Putamen (tissue), 1 donor: Measurements from ENCODE around the gene PTGR1.
A peak's percentile ranks its signal among the peaks of the same experiment; 100 is the strongest.
"Not testable (repeated sequence)": the region's sequence is repeated elsewhere in the genome, so short reads cannot be mapped to it uniquely, and the experiment has no call there.

Experiments used
- DNase-seq: peaks from one replicate; pipeline ENCODE4 v3.0.0-alpha.2; 2016; ENCODE audit warnings: low spot score

PTGR1 gene

DNA sequence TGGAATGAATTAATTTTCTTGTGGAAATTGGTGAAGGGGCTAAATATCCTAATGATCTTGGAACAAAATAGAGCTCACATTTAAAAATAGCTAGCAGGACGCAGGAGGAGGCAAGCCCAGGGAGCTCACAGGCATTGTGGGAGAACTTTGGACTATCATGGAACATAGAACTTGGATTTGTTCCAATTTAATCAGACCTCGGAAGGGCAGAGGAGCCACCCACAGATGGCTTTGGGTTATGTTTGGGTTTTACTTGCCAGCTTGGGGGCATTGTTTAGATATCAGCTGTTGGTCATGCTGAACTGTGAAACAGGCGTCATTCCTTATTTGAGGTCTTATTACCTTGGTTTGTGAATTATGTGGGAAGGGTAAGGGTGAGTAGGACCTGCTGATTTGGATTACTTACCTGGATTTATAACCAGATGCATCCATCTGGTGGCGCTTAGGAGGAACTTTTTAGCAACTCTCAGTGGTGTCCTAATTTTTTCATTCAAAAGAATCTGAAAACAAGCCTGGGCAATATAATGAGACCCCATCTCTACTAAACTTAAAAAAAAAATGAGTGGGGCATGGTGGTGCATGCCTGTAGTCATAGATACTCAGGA is 14.1 kb upstream of the PTGR1 start:
- no peak for DNase-seq

DNA sequence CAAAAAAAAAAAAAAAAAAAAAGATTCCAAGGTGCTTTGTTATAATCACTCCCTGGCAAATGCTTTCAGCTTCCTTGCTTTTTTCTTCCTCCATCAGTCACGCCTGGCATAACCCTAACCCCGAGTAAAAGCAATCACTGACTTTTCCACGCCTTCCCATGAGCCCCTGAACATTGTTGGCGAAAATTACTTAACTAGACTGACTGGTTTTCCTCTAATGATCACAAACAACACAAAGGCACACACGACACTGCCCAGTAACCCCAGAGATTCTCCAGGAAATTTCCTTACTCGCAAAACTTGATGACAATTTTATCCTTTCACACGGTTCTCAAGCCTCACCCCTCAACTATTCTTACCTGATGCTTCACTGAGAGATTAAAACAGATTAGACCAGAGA is 11.4 kb upstream of the PTGR1 start:
- no peak for DNase-seq

DNA sequence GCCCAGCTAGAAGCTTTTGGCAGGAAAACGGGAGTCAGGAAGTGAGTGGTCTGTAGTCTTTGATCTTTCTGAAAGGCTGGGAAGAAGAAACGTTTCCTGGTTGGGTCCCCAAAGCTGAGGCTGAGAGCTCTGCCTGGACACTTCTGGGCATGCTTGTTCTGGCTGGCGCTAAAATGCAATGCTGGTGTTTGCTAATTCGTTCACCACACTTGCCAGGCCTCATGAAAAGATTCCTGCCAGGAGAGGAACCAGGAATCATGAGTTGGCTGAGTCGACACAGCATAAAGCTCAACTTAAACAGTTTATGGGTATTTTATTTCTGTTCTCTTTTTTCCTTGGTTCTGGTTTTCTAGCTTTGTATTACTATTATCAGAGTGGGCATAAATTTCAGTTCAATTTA is 10.7 kb upstream of the PTGR1 start:
- no peak for DNase-seq

DNA sequence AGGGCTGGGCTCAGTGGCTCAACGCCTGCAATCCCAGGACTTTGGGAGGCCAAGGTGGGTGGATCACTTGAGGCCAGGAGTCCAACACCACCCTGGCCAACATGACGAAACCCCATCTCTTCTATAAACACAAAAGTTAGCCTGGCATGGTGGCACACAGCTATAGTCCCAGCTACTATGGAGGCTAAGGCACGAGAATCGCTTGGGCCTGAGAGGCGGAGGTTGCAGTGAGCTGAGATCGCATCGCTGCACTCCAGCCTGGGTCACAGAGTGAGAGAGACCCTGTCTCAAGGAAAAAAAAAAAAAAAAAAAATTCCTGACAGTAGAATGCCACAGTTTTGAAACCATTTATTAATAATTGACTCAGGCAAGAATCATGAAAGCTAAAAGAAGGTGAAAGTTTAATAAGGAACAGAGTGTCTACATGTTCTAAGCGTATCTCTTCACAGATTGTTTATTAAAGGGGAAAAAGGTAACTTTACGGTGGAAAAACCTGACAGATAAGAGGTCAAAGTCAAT is 5.7 kb upstream of the PTGR1 start:
- no peak for DNase-seq

- DNase-seq: no peak
These were observed 4.7 kb upstream of the PTGR1 start for GRCh38 chr9:111604054-111604615.

DNA sequence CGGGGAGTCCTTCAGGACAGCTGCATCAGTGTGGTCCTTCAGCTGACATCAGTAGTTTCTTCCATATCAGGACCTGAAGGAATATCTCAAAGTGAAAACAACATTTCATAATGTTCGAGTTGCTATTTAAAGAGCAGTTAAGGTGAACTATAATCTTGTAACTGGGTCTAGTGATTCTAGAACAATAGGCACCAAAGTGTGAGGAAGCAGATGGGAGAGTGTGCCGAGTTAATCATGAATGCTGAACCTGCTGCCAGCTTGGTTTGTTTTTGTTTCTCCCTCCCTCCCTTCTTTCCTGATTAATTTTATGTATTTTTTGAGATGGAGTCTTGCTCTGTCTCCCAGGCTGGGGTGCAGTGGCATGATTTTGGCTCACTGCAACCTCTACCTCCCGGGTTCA is 3.6 kb upstream of the PTGR1 start:
- DNase-seq: no peak

DNA sequence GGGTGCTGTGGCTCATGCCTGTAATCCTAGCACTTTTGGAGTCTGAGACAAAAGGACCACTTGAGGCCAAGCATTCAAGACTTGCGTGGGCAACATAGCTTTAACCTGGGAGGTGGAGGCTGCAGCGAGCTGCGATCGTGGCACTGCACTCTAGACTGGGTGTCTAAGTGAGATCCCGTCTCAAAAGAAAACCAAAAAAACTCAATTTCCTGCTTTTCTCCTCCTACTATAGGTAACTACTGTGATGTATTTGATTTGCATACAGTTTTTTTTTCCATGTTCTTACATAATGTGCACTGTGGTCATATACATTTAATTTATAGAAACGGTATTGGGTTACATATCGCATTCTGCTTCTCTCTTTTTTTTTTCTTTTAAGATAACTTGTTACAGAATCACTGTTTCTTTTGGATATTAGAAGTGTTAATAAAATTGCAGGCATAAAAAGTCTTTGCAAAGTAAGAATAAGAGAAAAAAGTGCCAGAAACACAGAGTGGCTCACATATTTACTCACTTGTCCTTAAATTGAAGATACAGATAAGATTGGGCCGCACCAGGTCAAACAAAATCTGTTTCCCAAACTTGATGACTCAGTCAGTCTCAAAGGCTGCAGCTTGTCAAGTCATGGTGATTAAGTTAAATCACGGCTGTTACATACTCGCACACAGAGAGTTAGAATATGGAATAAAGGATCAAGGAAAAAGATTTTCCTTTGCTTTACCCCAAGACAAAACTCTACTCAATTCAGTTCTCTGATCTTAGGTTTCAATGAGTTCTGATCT is 2.0 kb upstream of the PTGR1 start:
- DNase-seq: no peak

GRCh38 chr9:111599955-111600343 is 502 bp upstream of the PTGR1 start:
- no peak for DNase-seq

DNA sequence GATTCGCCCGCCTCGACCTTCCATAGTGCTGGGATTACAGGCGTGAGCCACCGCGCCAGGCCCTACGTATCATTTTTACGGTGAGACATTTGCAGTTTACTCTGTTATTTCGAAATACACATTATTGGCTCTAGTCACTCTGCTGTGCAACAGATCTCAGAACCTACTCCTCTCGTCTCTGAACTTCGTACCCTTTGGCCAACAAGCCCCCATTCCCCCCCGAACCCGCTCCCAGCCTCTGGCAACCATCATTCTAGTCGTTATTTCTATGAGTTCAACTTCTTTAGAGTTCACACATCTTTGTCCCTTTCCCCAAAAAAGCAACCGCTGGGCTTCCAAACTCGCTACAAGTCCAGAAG is 735 bp downstream of the PTGR1 start:
- no peak for DNase-seq

GRCh38 chr9:111597852-111598732 is 1.4 kb downstream of the PTGR1 start:
- peak; percentile 52 for DNase-seq

DNA sequence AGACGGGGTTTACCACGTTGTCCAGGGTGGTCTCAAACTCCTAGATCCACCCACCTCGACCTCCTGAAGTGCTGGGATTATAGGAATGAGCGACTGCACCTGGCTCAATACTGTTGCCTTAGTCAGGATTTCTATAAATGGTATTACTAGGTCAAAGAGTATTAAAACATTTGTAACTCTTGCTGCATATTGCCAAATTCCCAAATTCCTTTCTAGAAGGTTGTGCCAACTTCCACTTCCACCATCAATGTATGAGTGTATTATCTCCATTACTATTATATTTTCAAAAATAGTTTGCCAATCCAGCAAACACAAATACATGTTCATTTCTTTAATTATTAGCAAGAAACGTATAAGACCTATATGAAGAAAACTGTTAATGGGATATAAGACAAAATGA is 10.6 kb downstream of the PTGR1 start:
- DNase-seq: no peak

- no peak for DNase-seq
These were observed 13.1 kb downstream of the PTGR1 start for GRCh38 chr9:111586378-111586777.

- DNase-seq: no peak
These were observed 16.6 kb downstream of the PTGR1 start for GRCh38 chr9:111582888-111583287.

GRCh38 chr9:111572950-111573604 is 26.4 kb downstream of the PTGR1 start:
- peak; percentile 13 for DNase-seq

- DNase-seq: not testable (repeated sequence)
These were observed 31.3 kb downstream of the PTGR1 start for GRCh38 chr9:111568127-111568526.

DNA sequence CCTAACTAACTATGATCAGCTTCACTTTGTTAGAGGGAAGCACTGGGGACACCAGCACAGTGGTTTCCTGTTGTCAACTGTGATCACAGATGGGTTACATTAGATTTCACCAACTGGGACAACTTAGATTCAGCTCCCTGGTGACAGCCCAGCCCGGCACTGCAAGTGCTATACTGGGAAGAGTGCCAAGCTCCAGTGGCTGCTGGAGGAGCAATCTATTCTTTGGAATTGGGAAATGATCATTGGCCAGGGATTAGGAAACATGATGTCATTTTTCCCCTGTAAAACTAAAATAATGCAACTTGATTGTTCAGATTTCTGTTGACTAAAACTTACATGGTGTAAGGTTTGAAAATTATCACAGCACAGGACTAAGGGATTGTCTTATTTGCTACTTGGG is 33.2 kb downstream of the PTGR1 start:
- DNase-seq: no peak

DNA sequence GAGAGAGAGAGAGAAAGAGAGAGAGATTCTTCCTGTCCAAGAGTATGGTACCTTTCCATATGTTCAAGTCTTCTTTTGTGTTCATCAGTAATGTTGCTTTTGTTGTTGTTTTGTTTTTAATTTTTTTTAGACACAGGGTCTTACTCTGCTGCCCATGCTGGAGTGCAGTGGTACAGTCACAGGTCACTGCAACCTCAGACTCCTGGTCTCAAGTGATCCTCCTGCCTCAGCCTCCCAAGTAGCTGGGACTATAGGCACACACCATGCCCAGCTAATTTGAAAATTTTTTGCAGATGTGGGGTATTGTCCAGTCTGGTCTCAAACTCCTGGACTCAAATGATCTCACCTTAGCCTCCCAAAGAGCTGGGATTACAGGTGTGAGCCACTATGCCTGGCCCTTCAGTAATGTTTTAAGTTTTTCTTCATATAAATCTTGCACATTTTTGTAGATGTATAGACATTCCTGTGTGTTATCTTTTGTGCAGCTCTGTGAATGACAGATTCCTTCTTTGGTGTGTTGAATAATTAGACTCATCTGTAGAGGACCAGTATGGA is 38.2 kb downstream of the PTGR1 start:
- DNase-seq: no peak

DNA sequence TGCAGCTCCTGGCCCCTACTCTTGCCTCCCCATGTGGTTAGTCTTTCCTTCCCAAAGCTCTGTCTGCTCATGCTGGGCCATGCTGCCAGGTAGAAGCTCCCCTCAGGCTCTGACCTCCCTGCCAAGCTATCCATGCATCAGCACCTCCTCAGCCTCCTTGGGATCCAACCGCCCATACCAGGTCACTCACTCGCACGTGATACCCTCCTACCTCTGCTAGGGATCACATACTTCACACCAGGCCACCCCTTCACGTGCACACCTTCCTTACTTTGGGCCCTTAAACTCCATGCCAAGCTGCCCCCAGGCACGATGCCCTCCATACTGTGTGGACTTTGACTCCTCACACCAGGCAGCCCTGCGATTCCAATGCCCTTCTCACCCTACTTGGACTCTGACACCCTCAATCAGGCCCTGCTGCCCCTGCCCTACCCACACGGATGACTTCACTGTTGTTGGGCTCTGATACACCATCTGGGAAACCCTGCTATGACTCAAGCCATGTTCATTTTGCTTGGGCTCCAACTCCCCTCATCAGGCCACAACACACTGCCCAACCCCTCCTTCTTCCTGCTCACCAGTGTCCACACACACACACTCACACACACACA is 40.3 kb downstream of the PTGR1 start:
- DNase-seq: no peak

- DNase-seq: not testable (repeated sequence)
These were observed 44.0 kb downstream of the PTGR1 start for GRCh38 chr9:111555425-111555824.

- DNase-seq: no peak
These were observed 50.8 kb downstream of the PTGR1 start for GRCh38 chr9:111548623-111549022.
